AG04449 (cell line): ENCODE measurements around the gene SRPRA.
"Not testable (repeated sequence)": the region's sequence is repeated elsewhere in the genome, so short reads cannot be mapped to it uniquely, and the experiment has no call there.

ENCODE experiments used
- CTCF ChIA-PET: fragments of 350-600 bp; formaldehyde crosslinking; extraction: SDS; loops from one replicate; lab custom pipeline; 2021; ENCODE audit warnings: antibody characterized with exemption; lab: Yijun Ruan, JAX
- POLR2A ChIA-PET: fragments of 400-600, 350-600 bp; formaldehyde crosslinking; extraction: SDS; loops from one replicate; lab custom pipeline; 2020; ENCODE audit warnings: antibody characterized with exemption, inconsistent platforms; lab: Yijun Ruan, JAX
- DNase-seq: peaks from one replicate; pipeline ENCODE4 v3.0.0-alpha.2; 2010; ENCODE audit warnings: low read depth, low spot score
- H3K4me3 ChIP-seq: 2 replicates; pipeline ENCODE4 v1.5.1; 2011; ENCODE audit warnings: low read depth, mild to moderate bottlenecking, control low read depth, low read length
- CTCF ChIP-seq: IDR thresholded peaks from one replicate; pipeline ENCODE4 v1.5.1; 2011; ENCODE audit warnings: mild to moderate bottlenecking, moderate library complexity, low read length, control low read depth, inconsistent platforms; ENCODE audit not compliant: insufficient read depth; ENCODE audit errors: missing control alignments

Gene SRPRA

GRCh38 chr11:126311401-126312291, 43.0 kb upstream of the SRPRA start:
- POLR2A ChIA-PET: interaction anchor here (0.9 kb wide), 1 partner anchor 43 kb away, joined by 3 read pairs; no protein-coding TSS in a partner anchor
- TF ChIP-seq CTCF: no peak
- no peak for DNase-seq
- no peak overlapping the region for H3K4me3 ChIP-seq
- CTCF ChIA-PET: interaction anchor here (0.8 to 10.0 kb wide), 42 partner anchors 8 to 1034 kb away, joined by 3 to 260 read pairs (median 6); partner anchors contain the start of gene ST3GAL4

GRCh38 chr11:126310992-126311310, 42.3 kb upstream of the SRPRA start:
- ChIA-PET CTCF (interaction anchor here (0.8 to 10.0 kb wide), 46 partner anchors 8 to 1035 kb away, joined by 3 to 260 read pairs (median 6); partner anchors contain the start of gene ST3GAL4), POLR2A (interaction anchor here (0.9 kb wide), 2 partner anchors 7 to 43 kb away, joined by 3 read pairs; no protein-coding TSS in a partner anchor)
- TF ChIP-seq CTCF: no peak
- no peak for DNase-seq
- H3K4me3 ChIP-seq: no peak overlapping the region

- peak; percentile 78 for TF ChIP-seq CTCF
- ChIA-PET POLR2A (interaction anchor here (0.7 to 0.9 kb wide), 3 partner anchors 8 to 170 kb away, joined by 3 to 4 read pairs (median 3); no protein-coding TSS in a partner anchor), CTCF (interaction anchor here (0.6 to 10.0 kb wide), 60 partner anchors 8 to 1035 kb away, joined by 3 to 260 read pairs (median 4); partner anchors contain the start of gene ST3GAL4)
- DNase-seq: no peak
- H3K4me3 ChIP-seq: no peak overlapping the region
These were observed 41.7 kb upstream of the SRPRA start for GRCh38 chr11:126310200-126310991.

- CTCF ChIA-PET: interaction anchor here (1.3 to 10.0 kb wide), 9 partner anchors 10 to 175 kb away, joined by 3 to 260 read pairs (median 30); no protein-coding TSS in a partner anchor
- DNase-seq: not testable (repeated sequence)
These were observed 40.1 kb upstream of the SRPRA start for GRCh38 chr11:126308771-126309170.

GRCh38 chr11:126308271-126308671, 39.6 kb upstream of the SRPRA start:
- ChIA-PET CTCF (interaction anchor here (0.9 to 10.0 kb wide), 14 partner anchors 8 to 175 kb away, joined by 3 to 260 read pairs (median 4); partner anchors contain the start of gene ST3GAL4), POLR2A (no interaction called here)
- H3K4me3 ChIP-seq: no peak overlapping the region
- DNase-seq: no peak
- TF ChIP-seq CTCF: no peak

More at GRCh38 chr11:126308771-126309170, 40.1 kb upstream of the SRPRA start:
- H3K4me3 ChIP-seq, POLR2A ChIA-PET: not testable (repeated sequence)

GRCh38 chr11:126307706-126308105, 39.0 kb upstream of the SRPRA start:
- ChIA-PET POLR2A (no interaction called here), CTCF (interaction anchor here (0.7 to 10.0 kb wide), 14 partner anchors 8 to 176 kb away, joined by 3 to 260 read pairs (median 4); partner anchors contain the start of gene ST3GAL4)

More at GRCh38 chr11:126307706-126308105, 39.0 kb upstream of the SRPRA start:
- no peak for DNase-seq
- TF ChIP-seq CTCF: peak; percentile 54
- H3K4me3 ChIP-seq: no peak overlapping the region
